GDM1 (cell line): ENCODE data around the gene PRKD2.

Source experiments
- DNase-seq: peaks from one replicate; lab custom pipeline; 2025; lab: John Stamatoyannopoulos, UW

PRKD2 gene

GRCh38 chr19:46741447-46741846 is 24.5 kb upstream of the PRKD2 start:
- DNase-seq = no peak

- no peak for DNase-seq
Measured at GRCh38 chr19:46739290-46739771, 22.4 kb upstream of the PRKD2 start.

DNA sequence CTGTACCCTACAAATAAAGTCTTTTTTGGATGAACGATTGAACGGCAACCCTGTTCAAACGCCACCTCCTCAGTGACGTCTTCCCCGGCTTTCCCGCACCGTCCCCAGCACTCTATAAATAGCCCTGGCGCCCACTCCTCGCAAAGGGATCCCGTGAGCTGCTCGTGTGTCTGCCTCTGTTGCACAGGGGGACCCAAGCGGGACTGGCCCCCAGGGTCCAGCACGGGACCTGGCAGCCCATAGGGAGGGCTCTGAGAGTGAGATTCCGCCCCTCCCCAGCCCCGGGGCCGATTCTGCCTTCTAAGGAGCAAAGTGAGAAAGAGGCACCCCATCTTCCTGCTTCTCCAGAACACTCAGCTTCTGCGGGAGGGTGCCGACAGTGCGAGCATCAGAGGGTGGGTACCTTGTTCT is 20.9 kb upstream of the PRKD2 start:
- DNase-seq = no peak

GRCh38 chr19:46737298-46737654 is 20.4 kb upstream of the PRKD2 start:
- no peak for DNase-seq

GRCh38 chr19:46736531-46737297 is 19.8 kb upstream of the PRKD2 start:
- no peak for DNase-seq

- no peak for DNase-seq
Measured at GRCh38 chr19:46733690-46734292, 16.9 kb upstream of the PRKD2 start.

DNA sequence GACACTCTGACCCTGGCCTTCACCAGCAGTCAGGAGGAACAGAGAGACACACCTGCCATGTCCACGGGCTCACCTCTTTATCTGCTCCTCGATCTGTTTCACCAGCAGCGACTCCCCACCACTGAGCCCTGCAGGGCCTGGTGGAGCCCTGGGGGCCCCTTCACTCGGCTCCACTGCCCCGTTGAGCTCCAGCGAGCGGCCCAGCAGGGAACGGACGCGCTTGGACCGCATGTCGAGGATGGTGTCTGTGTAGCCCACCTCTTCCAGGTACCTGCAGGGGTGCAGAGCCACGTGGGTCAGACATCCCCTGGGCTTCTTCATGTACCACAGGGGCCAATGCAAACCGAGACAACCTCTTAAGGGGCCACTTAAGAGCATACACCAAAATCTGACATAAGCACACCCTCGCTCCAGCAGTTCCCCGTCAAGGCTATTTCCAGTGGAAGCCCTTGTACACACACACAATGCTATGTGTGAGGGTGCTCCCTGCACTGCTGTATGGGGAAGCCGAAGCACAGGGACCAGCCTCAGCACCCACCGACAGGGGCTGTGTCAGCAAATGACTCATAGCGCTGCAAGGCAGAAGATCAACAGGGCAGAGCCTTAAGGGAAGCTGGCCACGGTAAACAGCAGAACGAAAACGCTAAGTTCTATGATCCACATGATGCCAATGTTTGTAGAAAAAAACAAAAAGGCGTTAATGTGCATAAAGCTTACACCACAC is 16.2 kb upstream of the PRKD2 start:
- no peak for DNase-seq

DNA sequence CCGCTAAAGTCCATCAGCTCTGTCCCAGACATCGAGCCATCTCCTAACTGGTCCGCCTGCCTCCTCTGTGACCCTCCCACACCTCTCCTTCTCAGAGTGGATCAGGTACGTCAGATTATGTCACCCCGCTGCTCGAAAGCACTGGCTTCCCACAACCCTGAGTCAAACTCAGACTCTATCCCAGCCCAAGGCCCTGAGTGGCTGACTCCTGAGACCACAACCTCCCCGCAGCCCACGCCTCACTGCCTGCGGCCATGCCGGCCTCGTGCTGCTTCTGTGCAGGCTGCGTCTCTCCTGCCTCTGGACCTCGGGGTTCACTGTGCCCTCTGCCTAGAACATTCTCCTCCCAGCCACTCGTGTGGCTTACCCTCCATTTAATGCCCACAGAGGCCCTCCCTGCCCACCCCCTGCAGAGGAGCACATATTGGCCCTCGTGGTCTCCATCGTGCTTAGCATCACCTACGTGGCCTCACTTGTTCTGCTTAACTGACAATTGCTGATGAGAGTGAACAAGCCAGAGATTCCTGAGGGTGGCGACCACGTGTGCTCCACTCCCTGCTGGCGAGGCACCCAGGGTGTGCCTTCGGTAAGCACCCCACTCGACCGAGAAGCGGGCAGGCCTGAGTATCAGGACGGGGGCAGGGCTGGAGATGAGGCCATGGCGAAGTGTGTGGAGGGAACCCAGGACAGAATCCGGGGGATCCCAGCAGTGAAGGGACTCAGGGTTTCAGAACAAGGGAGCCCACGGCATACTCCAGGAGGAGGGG is 15.4 kb upstream of the PRKD2 start:
- no peak for DNase-seq

DNA sequence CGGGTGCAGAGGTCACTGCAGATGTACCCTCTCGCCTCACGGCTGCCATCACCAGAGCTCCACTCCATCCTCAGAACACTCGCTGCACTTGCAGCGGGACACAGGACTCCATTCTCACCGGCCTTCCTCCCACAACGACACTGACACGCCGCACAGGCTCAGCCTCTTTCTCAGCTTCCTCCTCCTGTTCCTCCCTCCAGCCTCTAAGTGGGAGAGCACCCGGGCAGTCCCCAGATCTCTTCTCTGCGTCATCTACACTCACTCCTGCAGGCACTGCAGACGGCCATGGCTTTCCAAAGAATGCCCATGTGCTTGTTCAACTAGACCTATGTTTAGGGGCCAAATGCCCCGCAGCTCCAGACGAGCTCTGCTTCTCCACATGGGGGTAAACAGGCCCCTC is 14.7 kb upstream of the PRKD2 start:
- DNase-seq = no peak

GRCh38 chr19:46731007-46731501 is 14.1 kb upstream of the PRKD2 start:
- peak; percentile 79 for DNase-seq

- no peak for DNase-seq
Measured at GRCh38 chr19:46730595-46730994, 13.7 kb upstream of the PRKD2 start.

DNA sequence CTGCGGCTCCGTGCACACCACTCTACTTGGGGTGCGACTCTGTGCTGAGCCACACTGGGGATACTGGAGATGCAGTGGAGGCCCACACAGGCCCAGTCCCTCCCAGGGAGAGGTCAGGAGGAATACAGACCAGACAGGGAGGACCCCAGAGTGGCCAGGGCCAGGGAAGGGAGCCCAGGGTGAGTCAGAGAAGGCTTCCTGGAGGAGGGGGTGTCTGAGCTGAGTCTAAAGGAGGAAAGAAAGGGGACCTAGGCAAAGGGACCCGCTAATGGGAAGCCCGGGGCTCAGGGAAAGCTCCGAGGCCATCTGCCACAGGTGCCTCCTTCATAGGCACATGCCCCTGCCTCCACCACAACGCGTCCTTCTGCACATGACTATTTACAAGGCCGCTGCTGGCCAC is 13.3 kb upstream of the PRKD2 start:
- DNase-seq = no peak

DNA sequence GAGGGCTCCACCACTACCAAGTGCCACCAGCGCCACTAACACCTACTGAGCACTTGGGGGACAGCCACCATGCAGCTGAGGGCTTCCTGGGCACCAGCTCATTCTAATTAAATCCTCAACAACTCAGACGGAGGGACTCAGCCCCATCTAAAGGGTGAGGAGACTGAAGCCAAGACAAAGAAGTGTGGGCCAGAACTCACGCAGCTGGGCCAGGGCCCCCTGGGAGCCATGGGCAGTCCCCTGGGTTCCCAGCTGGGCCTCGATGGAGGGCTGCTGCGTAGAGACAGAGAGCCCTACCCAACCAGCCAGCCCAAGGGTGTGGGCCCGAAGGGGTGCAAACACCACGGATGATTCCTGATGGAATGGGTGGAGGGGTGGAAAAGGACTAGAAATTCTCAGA is 12.8 kb upstream of the PRKD2 start:
- no peak for DNase-seq

DNA sequence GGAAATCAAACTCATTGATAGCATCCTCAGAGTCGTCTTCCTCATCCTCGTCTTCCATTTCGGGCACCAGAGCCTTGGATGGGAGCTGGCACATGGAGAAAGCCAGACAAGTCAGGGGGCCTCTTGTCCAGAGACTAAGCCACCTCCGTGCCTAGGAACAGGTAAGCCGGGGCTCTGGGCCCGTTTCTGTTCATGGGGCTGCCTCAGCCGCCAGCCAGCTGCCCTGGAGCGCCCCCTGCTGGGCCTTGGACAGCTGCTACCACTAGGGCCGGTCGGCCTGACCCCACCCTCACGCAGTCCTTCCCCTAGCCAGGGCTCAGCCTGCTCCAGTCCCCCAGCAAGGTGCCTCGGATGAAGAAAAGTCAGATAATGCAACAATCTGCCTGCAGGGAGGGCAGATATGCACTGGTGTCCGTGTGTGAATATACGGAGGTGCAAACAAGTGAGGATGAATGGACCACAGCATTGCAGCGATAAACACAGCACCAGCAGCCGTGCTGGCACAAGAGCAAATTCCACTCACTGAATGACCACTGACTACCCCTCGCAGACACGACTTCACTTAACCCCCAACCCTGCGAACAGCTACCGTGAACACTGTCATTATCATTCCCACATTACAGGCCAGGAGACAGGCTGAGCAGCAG is 11.9 kb upstream of the PRKD2 start:
- peak; percentile 40 for DNase-seq

DNA sequence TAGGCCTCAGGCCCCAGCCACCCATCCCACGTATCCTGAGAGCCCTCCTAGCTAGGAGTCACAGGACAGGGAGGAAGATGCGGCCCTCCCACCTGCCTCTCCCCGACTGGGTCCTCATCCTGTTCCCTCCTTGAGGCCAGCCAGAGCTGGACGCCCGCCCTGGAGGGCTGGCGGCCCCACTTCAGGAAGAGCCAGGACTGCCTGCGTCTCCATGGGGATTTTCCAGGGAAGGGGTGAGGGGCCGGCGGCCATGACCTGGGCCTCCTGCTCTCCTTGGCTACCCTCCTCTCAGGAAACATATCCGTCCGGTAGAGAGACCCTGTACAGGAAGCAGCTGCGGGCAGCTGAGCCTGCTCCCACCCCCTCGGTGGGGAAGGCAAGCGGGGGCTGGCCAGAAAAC is 11.3 kb upstream of the PRKD2 start:
- DNase-seq = no peak

DNA sequence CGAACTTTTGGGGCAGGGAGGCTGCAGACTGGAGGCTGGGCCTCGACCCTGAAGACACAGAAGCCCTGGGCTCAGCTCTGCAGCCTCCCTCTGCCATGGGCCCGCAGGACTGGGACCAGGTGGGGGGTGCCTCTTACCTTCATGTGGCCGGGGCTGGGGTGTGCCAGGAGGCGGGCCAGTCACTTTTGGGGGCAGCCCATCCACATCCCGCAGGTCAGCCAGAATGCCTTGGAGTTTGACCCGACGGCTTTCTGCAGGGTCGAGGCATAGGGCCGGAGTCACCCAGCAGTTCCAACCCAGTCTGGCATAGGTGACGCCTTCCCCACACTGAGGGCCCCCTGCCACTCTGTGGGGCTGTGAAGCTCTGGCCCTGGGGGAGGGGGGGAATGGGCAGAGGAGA is 10.8 kb upstream of the PRKD2 start:
- DNase-seq = no peak

- DNase-seq = no peak
Measured at GRCh38 chr19:46726971-46727501, 10.1 kb upstream of the PRKD2 start.

- no peak for DNase-seq
Measured at GRCh38 chr19:46726551-46726950, 9.6 kb upstream of the PRKD2 start.

- DNase-seq = no peak
Measured at GRCh38 chr19:46725859-46726393, 9.0 kb upstream of the PRKD2 start.

GRCh38 chr19:46725036-46725820 is 8.3 kb upstream of the PRKD2 start:
- no peak for DNase-seq
